SK-N-MC (cell line): Measurements from ENCODE around the gene ABAT.

Experiments used
- EZH2 ChIP-seq: fragments of 200-600 bp; sonication (generic); IDR thresholded peaks from one replicate; pipeline ENCODE4 v1.6.1; 2017; ENCODE audit warnings: antibody characterized with exemption
- POLR2AphosphoS5 ChIP-seq: IDR thresholded peaks from 2 replicates; pipeline ENCODE4 v1.6.1; 2012; ENCODE audit warnings: mild to moderate bottlenecking, low read depth, low read length, borderline replicate concordance

DNA sequence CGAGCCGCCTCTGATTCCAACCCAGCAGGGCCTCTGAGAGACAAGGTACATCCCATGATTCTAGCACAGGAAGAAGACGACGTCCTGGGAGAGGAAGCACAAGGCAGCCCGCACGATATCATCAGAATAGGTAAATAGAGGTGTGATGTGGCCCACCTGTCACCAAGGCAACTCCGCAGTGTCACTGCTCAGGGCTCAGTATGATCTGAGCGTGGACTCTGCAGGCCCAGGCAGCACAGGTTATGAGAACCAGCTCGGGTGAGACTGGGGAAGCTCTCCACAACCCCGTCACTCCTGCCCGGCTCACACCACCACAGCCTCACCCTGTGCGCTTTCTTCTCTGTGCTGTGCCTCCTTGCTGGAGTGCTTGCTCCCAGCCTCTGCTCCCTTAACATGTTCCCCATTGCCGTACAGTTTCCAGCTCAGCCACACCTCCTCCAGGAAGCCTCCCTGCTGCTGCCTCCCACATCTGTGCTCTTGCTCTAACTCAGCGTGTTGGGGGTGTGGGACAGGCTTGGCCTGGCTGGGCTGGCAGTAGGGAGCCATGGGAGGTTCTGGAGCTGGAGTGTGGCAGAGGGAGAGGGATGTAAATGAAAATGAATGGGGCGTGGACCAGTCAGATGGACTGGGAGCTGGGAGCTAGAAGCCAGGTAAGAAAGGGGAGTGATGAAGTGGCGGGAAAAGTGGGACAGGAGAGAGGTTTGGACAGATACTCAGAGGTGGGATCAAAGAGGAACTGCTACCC is 45.3 kb upstream of the ABAT start:
- no peak for TF ChIP-seq POLR2AphosphoS5
- no peak for TF ChIP-seq EZH2
